HG03039 (cell line): Measurements from ENCODE around the gene TFEC.
"Not testable (repeated sequence)": the region's sequence is repeated elsewhere in the genome, so short reads cannot be mapped to it uniquely, and the experiment has no call there.

Experiments
- ATAC-seq: cut with Tn5 transposase; IDR thresholded peaks from one replicate; pipeline ENCODE4 v1.9.1; 2021; ENCODE audit warnings: mild to moderate bottlenecking, moderate library complexity; ENCODE audit not compliant: unreplicated experiment

TFEC gene, protein sequence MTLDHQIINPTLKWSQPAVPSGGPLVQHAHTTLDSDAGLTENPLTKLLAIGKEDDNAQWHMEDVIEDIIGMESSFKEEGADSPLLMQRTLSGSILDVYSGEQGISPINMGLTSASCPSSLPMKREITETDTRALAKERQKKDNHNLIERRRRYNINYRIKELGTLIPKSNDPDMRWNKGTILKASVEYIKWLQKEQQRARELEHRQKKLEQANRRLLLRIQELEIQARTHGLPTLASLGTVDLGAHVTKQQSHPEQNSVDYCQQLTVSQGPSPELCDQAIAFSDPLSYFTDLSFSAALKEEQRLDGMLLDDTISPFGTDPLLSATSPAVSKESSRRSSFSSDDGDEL

GRCh38 chr7:116030651-116031276 lies at the start of gene TFEC:
Gene TFEC (minus strand): TSS chr7:116030763. CDS start chr7:115984441, 46,322 bp downstream.
- ATAC-seq, result no peak

GRCh38 chr7:116075351-116076145 lies 45.0 kb upstream of the TFEC start:
- ATAC-seq, result no peak

DNA sequence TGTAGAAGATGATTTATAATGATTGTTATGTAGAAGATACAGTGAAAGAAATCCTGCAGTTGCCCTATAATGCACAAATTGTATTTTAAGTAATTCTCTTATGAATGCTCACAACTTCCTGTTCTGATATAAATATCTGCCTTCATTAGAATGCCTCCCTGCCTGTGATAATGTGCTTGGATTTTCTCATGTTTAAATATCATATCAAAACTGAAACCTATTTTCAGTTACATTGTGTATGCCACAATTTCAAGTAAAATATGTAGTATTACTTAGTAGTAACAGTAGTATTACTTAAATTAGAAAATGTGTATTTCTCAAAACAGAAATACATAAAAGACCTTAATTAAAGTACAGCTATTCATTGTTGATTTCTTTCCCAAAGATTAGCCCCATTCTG lies 41.1 kb upstream of the TFEC start:
- no peak for ATAC-seq

- no peak for ATAC-seq
These were observed 33.6 kb upstream of the TFEC start for GRCh38 chr7:116064179-116064578.

GRCh38 chr7:116062666-116063065 lies 32.1 kb upstream of the TFEC start:
- no peak for ATAC-seq

DNA sequence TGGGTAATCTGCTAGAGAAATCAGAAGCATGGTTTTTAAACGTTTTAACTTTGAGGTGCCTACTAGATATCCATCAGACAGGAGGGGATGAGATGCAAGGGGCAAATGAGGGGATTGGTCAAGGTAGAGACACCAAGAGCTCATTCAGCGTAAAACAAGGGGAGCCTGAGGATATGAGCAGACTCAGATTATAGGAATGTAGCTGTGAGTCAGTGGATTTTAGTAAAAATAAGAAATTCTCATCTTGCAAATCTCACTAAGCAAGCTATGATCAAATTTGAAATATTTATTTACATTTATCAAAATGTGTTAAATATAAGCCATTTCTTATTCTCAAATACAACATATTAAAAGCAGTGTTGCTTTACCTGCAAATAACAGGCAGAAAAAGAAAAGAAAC lies 21.4 kb upstream of the TFEC start:
- ATAC-seq, result no peak

GRCh38 chr7:116047261-116047660 lies 16.7 kb upstream of the TFEC start:
- ATAC-seq, result not testable (repeated sequence)

DNA sequence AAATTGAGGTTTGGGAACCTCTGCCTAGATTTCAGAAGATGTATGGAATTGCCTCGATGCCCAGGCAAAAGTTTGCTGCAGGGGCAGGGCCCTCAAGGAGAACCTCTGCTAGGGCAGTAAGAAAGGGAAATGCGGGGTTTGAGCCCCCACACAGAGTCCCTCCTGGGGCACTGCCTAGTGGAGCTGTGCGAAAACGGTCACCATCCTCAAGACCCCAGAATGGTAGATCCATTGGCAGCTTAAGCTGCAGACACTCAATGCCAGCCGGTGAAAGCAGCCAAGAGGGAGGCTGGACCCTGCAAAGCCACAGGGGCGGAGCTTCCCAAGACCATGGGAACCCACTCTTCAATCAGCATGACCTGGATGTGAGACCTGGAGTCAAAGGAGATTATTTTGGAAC lies 15.0 kb upstream of the TFEC start:
- no peak for ATAC-seq

GRCh38 chr7:116041615-116042014 lies 11.1 kb upstream of the TFEC start:
- ATAC-seq, result peak; percentile 99

DNA sequence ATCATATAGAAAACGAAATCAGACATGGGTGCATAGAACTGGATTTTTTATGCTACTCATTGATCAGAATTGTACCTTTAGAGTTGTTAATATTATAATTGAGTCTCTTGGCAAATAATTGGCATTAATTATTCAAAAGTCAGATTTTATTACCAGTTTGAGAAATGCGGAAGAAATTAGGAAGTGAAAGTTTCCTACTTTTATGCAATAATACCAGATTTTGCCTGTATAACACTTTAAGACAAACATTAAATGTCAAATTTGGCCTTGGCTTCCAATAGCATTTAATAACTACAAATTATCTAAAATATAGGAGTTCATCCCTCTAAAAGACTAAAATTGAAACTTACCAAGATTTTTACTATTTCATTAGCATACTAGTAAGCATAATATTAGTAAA lies 6.8 kb upstream of the TFEC start:
- ATAC-seq, result no peak

DNA sequence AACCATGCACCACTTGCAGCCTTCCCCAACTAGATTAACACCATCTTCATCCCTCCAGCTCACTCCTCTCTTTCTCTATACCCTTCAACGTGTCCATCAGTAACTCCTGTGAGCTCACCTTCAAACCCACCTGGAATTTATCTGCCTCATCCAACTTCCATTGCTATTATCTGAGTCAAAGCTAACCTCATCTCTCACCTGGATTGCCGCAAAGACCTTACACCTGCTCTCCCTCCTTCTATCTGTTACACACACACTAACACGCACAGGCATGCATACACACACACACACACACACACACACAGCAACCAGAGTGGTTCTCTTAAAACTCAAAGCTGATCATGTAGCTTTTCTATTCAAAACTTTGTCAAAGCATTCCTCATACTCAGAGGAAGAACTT lies 3.8 kb upstream of the TFEC start:
- ATAC-seq, result no peak

GRCh38 chr7:116032886-116033285 lies 2.3 kb upstream of the TFEC start:
- no peak for ATAC-seq

DNA sequence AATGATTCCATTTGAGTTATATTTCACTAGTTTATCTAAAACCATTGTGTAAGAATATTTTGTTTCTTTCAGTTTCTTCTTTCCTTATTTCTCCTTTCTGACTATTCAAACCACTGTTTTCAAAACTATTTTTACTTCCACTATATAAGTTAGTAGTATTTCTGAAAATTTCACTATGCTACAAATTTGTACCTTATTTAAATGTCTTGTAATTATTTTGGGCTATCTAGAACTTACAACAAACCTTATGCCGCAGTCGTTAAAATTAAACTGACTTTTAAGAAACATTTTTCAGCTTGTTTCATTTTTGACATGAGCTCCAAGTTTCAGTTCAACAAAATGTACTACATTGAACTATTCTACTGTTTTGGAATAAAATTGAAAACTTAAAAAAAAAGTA lies 1.8 kb downstream of the TFEC start:
- peak; percentile 84 for ATAC-seq

GRCh38 chr7:116027786-116028185 lies 2.8 kb downstream of the TFEC start:
- no peak for ATAC-seq

- ATAC-seq, result no peak
These were observed 5.4 kb downstream of the TFEC start for GRCh38 chr7:116024826-116025809.

DNA sequence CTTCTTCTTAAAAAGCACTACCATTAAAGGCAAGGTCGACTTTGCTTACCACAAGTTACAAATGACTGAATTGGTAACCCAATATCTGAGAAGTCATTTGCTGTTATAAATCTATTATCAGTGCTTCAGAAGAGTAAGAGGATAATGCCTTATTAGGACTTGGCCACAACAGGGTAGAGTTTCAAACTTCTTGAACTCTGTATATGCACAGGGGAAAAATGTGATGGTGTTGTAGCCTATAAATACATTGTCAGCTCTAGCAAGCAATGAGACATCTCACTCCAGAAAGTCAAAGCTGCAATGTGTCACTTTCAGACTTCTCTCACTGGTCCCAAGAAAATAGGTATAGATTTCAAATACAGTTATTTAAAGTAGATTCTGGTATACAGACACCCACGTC lies 9.3 kb downstream of the TFEC start:
- ATAC-seq, result peak; percentile 46

GRCh38 chr7:116018731-116019130 lies 11.8 kb downstream of the TFEC start:
- no peak for ATAC-seq

DNA sequence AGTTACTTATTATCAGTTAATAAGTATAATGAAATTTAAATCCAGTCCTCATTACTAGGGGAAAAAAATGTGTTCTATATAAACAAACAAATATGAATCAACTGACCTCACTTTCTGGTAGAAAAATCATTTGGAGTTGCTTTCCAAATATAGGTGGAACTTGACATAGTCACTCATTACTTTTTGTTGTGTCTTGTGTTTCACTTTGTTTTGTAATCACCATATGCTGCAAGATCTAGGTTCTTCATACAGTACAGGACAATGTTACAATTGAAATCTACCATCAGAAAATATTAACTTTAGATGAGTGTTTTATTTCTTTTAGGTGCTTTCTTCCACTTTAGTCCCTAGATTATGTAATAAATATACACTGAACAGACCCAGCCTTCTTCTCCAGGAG lies 16.9 kb downstream of the TFEC start:
- no peak for ATAC-seq

DNA sequence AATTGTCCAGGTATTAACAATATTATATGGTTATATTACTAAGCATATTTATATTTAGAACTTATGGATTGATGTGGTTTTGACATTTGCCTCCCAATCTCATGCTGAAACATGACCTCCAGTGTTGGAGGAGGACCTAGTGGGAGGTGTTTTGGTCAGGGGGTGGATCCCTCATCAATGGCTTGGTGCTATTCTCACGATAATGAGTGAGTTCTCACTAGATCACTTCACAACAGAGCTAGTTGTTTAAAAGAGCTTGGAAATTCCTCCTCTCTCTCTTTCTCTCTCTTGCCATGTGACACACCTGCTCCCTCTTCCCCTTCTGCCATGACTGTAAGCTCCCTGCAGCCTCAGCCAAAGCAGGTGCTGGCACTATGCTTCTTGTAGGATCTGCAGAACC lies 19.0 kb downstream of the TFEC start:
- ATAC-seq, result no peak

- ATAC-seq, result not testable (repeated sequence)
These were observed 25.8 kb downstream of the TFEC start for GRCh38 chr7:116004762-116005161.

- no peak for ATAC-seq
These were observed 33.3 kb downstream of the TFEC start for GRCh38 chr7:115997221-115997620.
